Transverse colon (tissue), 4 donors: ENCODE data around the gene KRT33A.

Source experiments
- EP300 ChIP-seq: sonication (generic); formaldehyde crosslinking; IDR thresholded peaks from one replicate; pipeline ENCODE4 v1.6.1; 2017; ENCODE audit warnings: antibody characterized with exemption, low read depth
- POLR2A ChIP-seq: fragments of 450-650 bp; IDR thresholded peaks from one replicate; pipeline ENCODE4 v1.6.1; 2016; ENCODE audit warnings: antibody characterized with exemption, mild to moderate bottlenecking, moderate library complexity
- POLR2AphosphoS5 ChIP-seq, 3 donors: sonication (generic); formaldehyde crosslinking; IDR thresholded peaks; one replicate each; pipeline ENCODE4 v1.6.1; 2016; ENCODE audit warnings: antibody characterized with exemption in 3 of 3
- TF ChIP-seq, protein P1 (sequence below), 5 experiments: fragments of 200-600 bp in 3 of 5; fragments of 450-650 bp in 2 of 5; sonication (generic) in 3 of 5; IDR thresholded peaks; 1 replicate in 2 of 5; 2 replicates in 3 of 5; pipeline ENCODE4 v1.5.1; 2016 to 2017; ENCODE audit warnings: antibody characterized with exemption in 5 of 5, inconsistent platforms in 3 of 5, mild to moderate bottlenecking in 2 of 5, moderate library complexity in 1 of 5

DNA sequence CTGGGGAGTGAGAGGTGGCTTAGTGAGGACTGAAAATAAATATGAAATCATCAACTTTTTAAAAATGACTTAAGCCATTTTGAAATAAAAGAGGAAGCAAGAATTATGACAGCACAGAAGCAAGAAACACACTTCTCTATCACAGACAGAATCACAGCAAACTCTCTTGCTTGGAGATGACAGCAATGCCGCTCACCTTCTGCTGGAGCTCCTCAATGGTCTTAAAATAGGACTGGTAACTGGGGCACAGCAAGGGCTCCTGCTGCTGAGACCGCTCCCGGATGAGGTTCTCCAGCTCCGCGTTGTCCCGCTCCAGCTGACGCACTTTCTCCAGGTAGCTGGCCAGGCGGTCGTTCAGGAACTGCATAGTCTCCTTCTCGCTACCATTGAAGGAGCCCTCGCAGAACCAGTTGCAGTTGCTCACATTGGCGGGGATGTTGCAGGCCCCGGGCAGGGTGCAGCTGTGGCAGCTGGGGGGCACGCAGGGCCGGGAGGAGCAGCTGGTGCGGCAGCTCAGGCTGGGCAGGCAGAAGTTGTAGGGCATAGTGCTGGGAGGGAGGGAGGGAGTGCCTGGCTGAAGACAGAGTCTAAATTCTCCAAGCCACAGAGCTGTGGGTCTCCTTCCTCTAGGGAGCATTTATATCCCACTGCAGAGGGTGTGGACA is 46.5 kb upstream of the KRT33A start, which contains the start of gene KRT31:
- TF ChIP-seq, protein P1, sequence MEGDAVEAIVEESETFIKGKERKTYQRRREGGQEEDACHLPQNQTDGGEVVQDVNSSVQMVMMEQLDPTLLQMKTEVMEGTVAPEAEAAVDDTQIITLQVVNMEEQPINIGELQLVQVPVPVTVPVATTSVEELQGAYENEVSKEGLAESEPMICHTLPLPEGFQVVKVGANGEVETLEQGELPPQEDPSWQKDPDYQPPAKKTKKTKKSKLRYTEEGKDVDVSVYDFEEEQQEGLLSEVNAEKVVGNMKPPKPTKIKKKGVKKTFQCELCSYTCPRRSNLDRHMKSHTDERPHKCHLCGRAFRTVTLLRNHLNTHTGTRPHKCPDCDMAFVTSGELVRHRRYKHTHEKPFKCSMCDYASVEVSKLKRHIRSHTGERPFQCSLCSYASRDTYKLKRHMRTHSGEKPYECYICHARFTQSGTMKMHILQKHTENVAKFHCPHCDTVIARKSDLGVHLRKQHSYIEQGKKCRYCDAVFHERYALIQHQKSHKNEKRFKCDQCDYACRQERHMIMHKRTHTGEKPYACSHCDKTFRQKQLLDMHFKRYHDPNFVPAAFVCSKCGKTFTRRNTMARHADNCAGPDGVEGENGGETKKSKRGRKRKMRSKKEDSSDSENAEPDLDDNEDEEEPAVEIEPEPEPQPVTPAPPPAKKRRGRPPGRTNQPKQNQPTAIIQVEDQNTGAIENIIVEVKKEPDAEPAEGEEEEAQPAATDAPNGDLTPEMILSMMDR (IDR thresholded peaks at IDR 0.05) = no peak
- TF ChIP-seq EP300 = no peak
- no peak for TF ChIP-seq POLR2AphosphoS5 (IDR thresholded peaks at IDR 0.05)
- TF ChIP-seq POLR2A = no peak
